Mesenchymal stem cell (in vitro differentiated cells and primary cell): ENCODE measurements around the gene CEP85L.

Experiments
- DNase-seq: peaks from one replicate; pipeline ENCODE4 v3.0.0-alpha.2; 2013
- H2AFZ ChIP-seq: one replicate; pipeline ENCODE4 v1.6.1; 2013; ENCODE audit warnings: low read depth, mild to moderate bottlenecking, control low read depth, inconsistent platforms, low read length, moderate library complexity
- H2AK5ac ChIP-seq: 2 replicates; pipeline ENCODE4 v1.6.1; 2013; ENCODE audit warnings: low read length, moderate library complexity, mild to moderate bottlenecking, inconsistent platforms; ENCODE audit not compliant: severe bottlenecking
- H2BK120ac ChIP-seq: one replicate; pipeline ENCODE4 v1.6.1; 2013; ENCODE audit warnings: low read depth, mild to moderate bottlenecking, inconsistent platforms, low read length, moderate library complexity
- H2BK12ac ChIP-seq, 2 experiments: one replicate each; pipeline ENCODE4 v1.6.1; 2013; ENCODE audit warnings: inconsistent platforms in 2 of 2, low read length in 2 of 2, mild to moderate bottlenecking in 2 of 2, moderate library complexity in 2 of 2, control low read depth in 1 of 2
- H2BK15ac ChIP-seq: one replicate; pipeline ENCODE4 v1.6.1; 2013; ENCODE audit warnings: mild to moderate bottlenecking, low read depth, inconsistent platforms; ENCODE audit not compliant: poor library complexity, severe bottlenecking
- H2BK5ac ChIP-seq: 2 replicates; pipeline ENCODE4 v1.6.1; 2013; ENCODE audit warnings: low read depth, mild to moderate bottlenecking, low read length, control low read depth, inconsistent platforms; ENCODE audit not compliant: poor library complexity, severe bottlenecking
- H3K14ac ChIP-seq, 2 experiments: one replicate each; pipeline ENCODE4 v1.6.1; 2013; ENCODE audit warnings: inconsistent platforms in 2 of 2, low read length in 2 of 2, control low read depth in 1 of 2, mild to moderate bottlenecking in 1 of 2, moderate library complexity in 1 of 2
- H3K18ac ChIP-seq, 2 experiments: one replicate each; pipeline ENCODE4 v1.6.1; 2013; ENCODE audit warnings: inconsistent platforms in 2 of 2, low read length in 2 of 2, control low read depth in 1 of 2, low read depth in 1 of 2, mild to moderate bottlenecking in 1 of 2
- H3K23ac ChIP-seq, 2 experiments: one replicate each; pipeline ENCODE4 v1.6.1; 2013; ENCODE audit warnings: inconsistent platforms in 2 of 2, low read length in 2 of 2, mild to moderate bottlenecking in 2 of 2, moderate library complexity in 2 of 2, control low read depth in 1 of 2
- H3K27ac ChIP-seq: 2 replicates; pipeline ENCODE4 v1.5.1; 2013; ENCODE audit warnings: mild to moderate bottlenecking, moderate library complexity, low read length, control low read depth, inconsistent platforms; ENCODE audit not compliant: poor library complexity, severe bottlenecking
- H3K27me3 ChIP-seq, 2 experiments: 2 replicates each; pipeline versions ENCODE4 v1.6.1 to v1.7.0; 2013; ENCODE audit warnings: low read length in 2 of 2, mild to moderate bottlenecking in 2 of 2, moderate library complexity in 2 of 2, control low read depth in 1 of 2, inconsistent platforms in 1 of 2; ENCODE audit not compliant: control insufficient read depth in 1 of 2, insufficient read depth in 1 of 2
- H3K36me3 ChIP-seq, 2 experiments: 2 replicates each; pipeline versions ENCODE4 v1.6.1 to v1.7.0; 2013; ENCODE audit warnings: low read length in 2 of 2, control low read depth in 1 of 2, inconsistent platforms in 1 of 2, low read depth in 1 of 2, mild to moderate bottlenecking in 1 of 2; ENCODE audit not compliant: insufficient read depth in 2 of 2, control insufficient read depth in 1 of 2
- H3K4ac ChIP-seq, 2 experiments: one replicate each; pipeline ENCODE4 v1.6.1; 2013; ENCODE audit warnings: inconsistent platforms in 2 of 2, low read length in 2 of 2, mild to moderate bottlenecking in 2 of 2, moderate library complexity in 2 of 2, control low read depth in 1 of 2, low read depth in 1 of 2
- H3K4me1 ChIP-seq: 2 replicates; pipeline ENCODE4 v1.6.1; 2013; ENCODE audit warnings: low read depth, low read length, control low read depth; ENCODE audit not compliant: control insufficient read depth, insufficient read depth
- H3K4me2 ChIP-seq: 2 replicates; pipeline ENCODE4 v1.6.1; 2013; ENCODE audit warnings: low read length, mild to moderate bottlenecking, inconsistent platforms; ENCODE audit not compliant: poor library complexity, severe bottlenecking
- H3K4me3 ChIP-seq, 2 experiments: 2 replicates each; pipeline versions ENCODE4 v1.5.1 to v1.7.0; 2013; ENCODE audit warnings: low read length in 2 of 2, mild to moderate bottlenecking in 2 of 2, control low read depth in 1 of 2, low read depth in 1 of 2; ENCODE audit not compliant: insufficient read depth in 1 of 2
- H3K79me1 ChIP-seq: replicated peaks from 2 replicates; pipeline ENCODE4 v1.6.1; 2013; ENCODE audit warnings: mild to moderate bottlenecking, control low read depth, low read length, inconsistent platforms; ENCODE audit not compliant: poor library complexity, severe bottlenecking
- H3K9ac ChIP-seq: 2 replicates; pipeline ENCODE4 v1.7.0; 2013; ENCODE audit warnings: mild to moderate bottlenecking, low read length, moderate library complexity
- H3K9me3 ChIP-seq: 2 replicates; pipeline ENCODE4 v1.7.0; 2013; ENCODE audit warnings: mild to moderate bottlenecking, low read length; ENCODE audit not compliant: control insufficient read depth
- H4K8ac ChIP-seq: one replicate; pipeline ENCODE4 v1.6.1; 2013; ENCODE audit warnings: inconsistent platforms, mild to moderate bottlenecking, low read length, moderate library complexity
- H4K91ac ChIP-seq: one replicate; pipeline ENCODE4 v1.6.1; 2013; ENCODE audit warnings: mild to moderate bottlenecking, low read length, inconsistent platforms
- WGBS: methylation state at CpG from one replicate; pipeline ENCODE4 v1.1.7; 2013; ENCODE audit warnings: mixed read lengths; 5-methylcytosine and 5-hydroxymethylcytosine counted together

CEP85L gene

GRCh38 chr6:118501099-118501498, 150.3 kb downstream of the CEP85L start:
- Histone ChIP-seq H4K8ac (peak overlapping the region; percentile 96), H3K36me3 (peaks cover 4 to 24% of the 10 kb centered on the region in 2 experiments), H3K14ac (peak overlapping the region in 1 of 2 experiments; percentile 37), H2BK15ac (peak overlapping the region; percentile 65), H3K27me3 (no peaks in the 10 kb centered on the region), H3K4me2 (no peak overlapping the region), H3K9ac (no peak overlapping the region), H3K4me3 (no peak overlapping the region), H2AFZ (no peak overlapping the region), H3K9me3 (no peaks in the 10 kb centered on the region), H2BK12ac (peak overlapping the region; percentile 57 to 97), H2BK5ac (peak overlapping the region; percentile 33), H4K91ac (peak overlapping the region; percentile 97), H3K23ac (peak overlapping the region in 1 of 2 experiments; percentile 10), H2BK120ac (no peak overlapping the region), H3K27ac (no peak overlapping the region), H3K18ac (peak overlapping the region; percentile 88 to 95), H3K4me1 (peaks cover 2% of the 10 kb centered on the region), H2AK5ac (no peak overlapping the region), H3K79me1 (peaks cover 18% of the 10 kb centered on the region), H3K4ac (peak overlapping the region; percentile 75 to 90)
- 88% methylated on average over 5 of the region's 5 CpGs for WGBS
- DNase-seq = no peak

- H3K14ac ChIP-seq = no peak overlapping the region
- no peak overlapping the region for H2BK5ac ChIP-seq
- peak overlapping the region in 1 of 2 experiments; percentile 90 for H3K4ac ChIP-seq
- H3K4me3 ChIP-seq = no peak overlapping the region
- H3K27ac ChIP-seq = no peak overlapping the region
- DNase-seq = peak; percentile 79
- H3K23ac ChIP-seq = no peak overlapping the region
- H2BK12ac ChIP-seq = peak overlapping the region in 1 of 2 experiments; percentile 40
- H2AFZ ChIP-seq = no peak overlapping the region
- no peak overlapping the region for H3K4me2 ChIP-seq
- no peaks in the 10 kb centered on the region for H3K9me3 ChIP-seq
- H3K27me3 ChIP-seq = no peaks in the 10 kb centered on the region
- no peak overlapping the region for H4K8ac ChIP-seq
- peaks cover 2% of the 10 kb centered on the region for H3K4me1 ChIP-seq
- no peak overlapping the region for H2AK5ac ChIP-seq
- H3K36me3 ChIP-seq = peaks cover 4 to 30% of the 10 kb centered on the region in 2 experiments
- H3K9ac ChIP-seq = no peak overlapping the region
- H3K18ac ChIP-seq = no peak overlapping the region
- H2BK120ac ChIP-seq = no peak overlapping the region
- H3K79me1 ChIP-seq = peaks cover 18% of the 10 kb centered on the region
- 78% methylated on average over 10 of the region's 10 CpGs for WGBS
- H2BK15ac ChIP-seq = no peak overlapping the region
- no peak overlapping the region for H4K91ac ChIP-seq
Measured at GRCh38 chr6:118500130-118501015, 151.0 kb downstream of the CEP85L start.

- H2BK12ac ChIP-seq = no peak overlapping the region
- no peak overlapping the region for H3K9ac ChIP-seq
- H4K8ac ChIP-seq = no peak overlapping the region
- H2BK120ac ChIP-seq = no peak overlapping the region
- H3K4me2 ChIP-seq = no peak overlapping the region
- peak; percentile 6 for DNase-seq
- no peak overlapping the region for H3K14ac ChIP-seq
- H2AK5ac ChIP-seq = no peak overlapping the region
- peak overlapping the region in 1 of 2 experiments; percentile 69 for H3K23ac ChIP-seq
- no peak overlapping the region for H2BK15ac ChIP-seq
- H3K9me3 ChIP-seq = peaks cover 4% of the 10 kb centered on the region
- no peak overlapping the region for H4K91ac ChIP-seq
- H2AFZ ChIP-seq = no peak overlapping the region
- 86% methylated on average over 4 of the region's 5 CpGs for WGBS
- H3K4me3 ChIP-seq = no peak overlapping the region
- H3K27ac ChIP-seq = peak overlapping the region; percentile 4
- H2BK5ac ChIP-seq = no peak overlapping the region
- H3K4ac ChIP-seq = no peak overlapping the region
- H3K79me1 ChIP-seq = peaks cover 6% of the 10 kb centered on the region
- peaks cover 0 to 39% of the 10 kb centered on the region in 2 experiments for H3K36me3 ChIP-seq
- H3K4me1 ChIP-seq = peaks cover 1% of the 10 kb centered on the region
- H3K18ac ChIP-seq = no peak overlapping the region
- H3K27me3 ChIP-seq = no peaks in the 10 kb centered on the region
Measured at GRCh38 chr6:118495485-118496280, 155.7 kb downstream of the CEP85L start.

GRCh38 chr6:118494091-118494490, 157.3 kb downstream of the CEP85L start:
- Histone ChIP-seq H2BK5ac (no peak overlapping the region), H2BK120ac (no peak overlapping the region), H2AK5ac (no peak overlapping the region), H2AFZ (no peak overlapping the region), H3K9ac (no peak overlapping the region), H3K23ac (no peak overlapping the region), H3K18ac (no peak overlapping the region), H3K4me3 (no peak overlapping the region), H3K79me1 (peaks cover 1% of the 10 kb centered on the region), H3K36me3 (peaks cover 0 to 55% of the 10 kb centered on the region in 2 experiments), H3K4me1 (peaks cover 1% of the 10 kb centered on the region), H3K4me2 (no peak overlapping the region), H3K27me3 (no peaks in the 10 kb centered on the region), H3K27ac (peak overlapping the region; percentile 5), H3K4ac (no peak overlapping the region), H2BK15ac (peak overlapping the region; percentile 6), H4K8ac (no peak overlapping the region), H3K9me3 (peaks cover 20% of the 10 kb centered on the region), H3K14ac (no peak overlapping the region), H2BK12ac (no peak overlapping the region), H4K91ac (no peak overlapping the region)
- DNase-seq = no peak
- 92% methylated on average over 2 of the region's 3 CpGs for WGBS
